Common myeloid progenitor, CD34-positive (primary cell): ENCODE results near the gene PIEZO1.

Experiments used
- CTCF ChIA-PET: fragments of 350-600 bp; sonication (Branson Sonifier 250); formaldehyde crosslinking; loops from one replicate; lab custom pipeline; 2021; ENCODE audit warnings: antibody characterized with exemption; lab: Charles Lee
- POLR2A ChIA-PET: fragments of 350-600 bp; sonication (Branson Sonifier 250); formaldehyde crosslinking; loops from one replicate; lab custom pipeline; 2021; ENCODE audit warnings: antibody characterized with exemption; lab: Charles Lee
- DNase-seq, 3 donors: peaks; one replicate each; pipeline versions ENCODE4 v3.0.0 to v3.0.0-alpha.2; 2013
- H3K27ac ChIP-seq, 2 experiments: 1 replicate in 1 of 2; 2 replicates in 1 of 2; pipeline ENCODE4 v1.7.0; 2013; ENCODE audit warnings: inconsistent platforms in 2 of 2, low read length in 2 of 2, mild to moderate bottlenecking in 2 of 2, low read depth in 1 of 2, moderate library complexity in 1 of 2; ENCODE audit not compliant: severe bottlenecking in 2 of 2, insufficient read depth in 1 of 2, poor library complexity in 1 of 2
- H3K27me3 ChIP-seq, 5 experiments: replicated peaks in 2 of 5; 1 replicate in 3 of 5; 2 replicates in 2 of 5; pipeline versions ENCODE4 v1.6.1 to v1.7.0; 2013; ENCODE audit warnings: low read length in 4 of 5, mild to moderate bottlenecking in 2 of 5, moderate library complexity in 2 of 5, inconsistent platforms in 1 of 5; ENCODE audit not compliant: insufficient read depth in 5 of 5, control insufficient read depth in 4 of 5
- H3K36me3 ChIP-seq, 4 experiments: 1 replicate in 2 of 4; 2 replicates in 2 of 4; pipeline versions ENCODE4 v1.6.1 to v1.7.0; 2013; ENCODE audit warnings: low read length in 3 of 4, control low read depth in 1 of 4, mild to moderate bottlenecking in 1 of 4; ENCODE audit not compliant: control insufficient read depth in 4 of 4, insufficient read depth in 4 of 4
- H3K4me1 ChIP-seq, 4 experiments: 1 replicate in 3 of 4; 2 replicates in 1 of 4; pipeline versions ENCODE4 v1.6.1 to v1.7.1; 2013; ENCODE audit warnings: low read length in 3 of 4, mild to moderate bottlenecking in 3 of 4, control low read depth in 1 of 4, inconsistent platforms in 1 of 4, moderate library complexity in 1 of 4; ENCODE audit not compliant: control insufficient read depth in 4 of 4, insufficient read depth in 4 of 4; ENCODE audit errors: control extremely low read depth in 1 of 4
- H3K4me3 ChIP-seq, 7 experiments: 1 replicate in 4 of 7; 2 replicates in 3 of 7; pipeline versions ENCODE4 v1.5.1 to v1.7.0; 2013; ENCODE audit warnings: mild to moderate bottlenecking in 7 of 7, low read length in 6 of 7, moderate library complexity in 6 of 7, inconsistent platforms in 2 of 7, low read depth in 2 of 7, control low read depth in 1 of 7; ENCODE audit not compliant: insufficient read depth in 4 of 7, control insufficient read depth in 1 of 7; ENCODE audit errors: extremely low read depth in 1 of 7
- H3K9me3 ChIP-seq, 5 experiments: 1 replicate in 4 of 5; 2 replicates in 1 of 5; pipeline versions ENCODE4 v1.6.1 to v1.7.1; 2013; ENCODE audit warnings: low read length in 4 of 5, mild to moderate bottlenecking in 2 of 5, inconsistent platforms in 1 of 5, low read depth in 1 of 5, moderate library complexity in 1 of 5; ENCODE audit not compliant: control insufficient read depth in 4 of 5, insufficient read depth in 2 of 5; ENCODE audit errors: control extremely low read depth in 1 of 5
- WGBS: methylation state at CpG from one replicate; pipeline ENCODE4 v1.1.5; 2013; ENCODE audit not compliant: insufficient coverage; 5-methylcytosine and 5-hydroxymethylcytosine counted together

The PIEZO1 gene

GRCh38 chr16:88691924-88692560 lies 93.0 kb downstream of the PIEZO1 start:
- Histone ChIP-seq H3K27ac (no peak overlapping the region), H3K9me3 (no peaks in the 10 kb centered on the region), H3K4me1 (peaks cover 2 to 56% (median 39%) of the 10 kb centered on the region in 4 experiments), H3K27me3 (no peaks in the 10 kb centered on the region), H3K36me3 (peaks cover 0 to 25% (median 14%) of the 10 kb centered on the region in 4 experiments), H3K4me3 (peak overlapping the region in 4 of 7 experiments; percentile 1 to 57 (median 20))
- ChIA-PET CTCF (interaction anchor here (1.6 kb wide), 1 partner anchor 10 kb away, joined by 5 read pairs; no protein-coding TSS in a partner anchor), POLR2A (interaction anchor here (0.9 to 2.2 kb wide), 4 partner anchors 9 to 38 kb away, joined by 3 to 15 read pairs (median 8); partner anchors contain the start of genes CTU2 and RNF166)
- 14% methylated on average over 25 of the region's 26 CpGs for WGBS
- peak; percentile 60 to 96 (median 92) for DNase-seq

- POLR2A ChIA-PET = interaction anchor here (0.9 to 2.2 kb wide), 4 partner anchors 10 to 38 kb away, joined by 3 to 15 read pairs (median 8); partner anchors contain the start of genes CTU2 and RNF166
- CTCF ChIA-PET = interaction anchor here (1.6 kb wide), 1 partner anchor 11 kb away, joined by 5 read pairs; no protein-coding TSS in a partner anchor
- H3K27me3 ChIP-seq = no peaks in the 10 kb centered on the region
- H3K36me3 ChIP-seq = peaks cover 0 to 17% (median 9%) of the 10 kb centered on the region in 4 experiments
- 89% methylated on average over 33 of the region's 33 CpGs for WGBS
- H3K27ac ChIP-seq = no peak overlapping the region
- no peak overlapping the region for H3K4me3 ChIP-seq
- peaks cover 2 to 62% (median 45%) of the 10 kb centered on the region in 4 experiments for H3K4me1 ChIP-seq
- H3K9me3 ChIP-seq = no peaks in the 10 kb centered on the region
- DNase-seq = no peak
These were observed 93.7 kb downstream of the PIEZO1 start for GRCh38 chr16:88691129-88691813.

- H3K36me3 ChIP-seq = peaks cover 0 to 10% (median 5%) of the 10 kb centered on the region in 4 experiments
- no peak overlapping the region for H3K27ac ChIP-seq
- H3K4me1 ChIP-seq = peaks cover 2 to 69% (median 50%) of the 10 kb centered on the region in 4 experiments
- no peak overlapping the region for H3K4me3 ChIP-seq
- 86% methylated on average over 19 of the region's 21 CpGs for WGBS
- no peaks in the 10 kb centered on the region for H3K9me3 ChIP-seq
- DNase-seq = no peak
- ChIA-PET POLR2A (interaction anchor here (1.8 to 2.2 kb wide), 2 partner anchors 11 to 13 kb away, joined by 9 to 15 read pairs; no protein-coding TSS in a partner anchor), CTCF (no interaction called here)
- H3K27me3 ChIP-seq = no peaks in the 10 kb centered on the region
These were observed 94.5 kb downstream of the PIEZO1 start for GRCh38 chr16:88690341-88691128.

GRCh38 chr16:88688013-88688778 lies 96.8 kb downstream of the PIEZO1 start:
- 51% methylated on average over 28 of the region's 28 CpGs for WGBS
- Histone ChIP-seq H3K4me3 (no peak overlapping the region), H3K9me3 (no peaks in the 10 kb centered on the region), H3K4me1 (peaks cover 2 to 71% (median 47%) of the 10 kb centered on the region in 4 experiments), H3K27me3 (no peaks in the 10 kb centered on the region), H3K36me3 (no peaks in the 10 kb centered on the region), H3K27ac (no peak overlapping the region)
- CTCF ChIA-PET = interaction anchor here (3.2 to 3.3 kb wide), 2 partner anchors 13 to 16 kb away, joined by 11 to 24 read pairs; no protein-coding TSS in a partner anchor
- POLR2A ChIA-PET = interaction anchor here (1.2 kb wide), 1 partner anchor 14 kb away, joined by 4 read pairs; no protein-coding TSS in a partner anchor
- DNase-seq = peak in 2 of 3 donors; percentile 26 to 48

GRCh38 chr16:88687676-88688012 lies 97.4 kb downstream of the PIEZO1 start:
- H3K27me3 ChIP-seq = no peaks in the 10 kb centered on the region
- H3K27ac ChIP-seq = no peak overlapping the region
- DNase-seq = no peak
- ChIA-PET POLR2A (interaction anchor here (1.2 to 1.4 kb wide), 2 partner anchors 13 to 15 kb away, joined by 4 to 5 read pairs; no protein-coding TSS in a partner anchor), CTCF (interaction anchor here (3.2 to 3.3 kb wide), 2 partner anchors 13 to 17 kb away, joined by 11 to 24 read pairs; no protein-coding TSS in a partner anchor)
- H3K9me3 ChIP-seq = no peaks in the 10 kb centered on the region
- peaks cover 2 to 65% (median 42%) of the 10 kb centered on the region in 4 experiments for H3K4me1 ChIP-seq
- WGBS = 94% methylated on average over 2 of the region's 3 CpGs
- no peaks in the 10 kb centered on the region for H3K36me3 ChIP-seq
- H3K4me3 ChIP-seq = no peak overlapping the region

GRCh38 chr16:88687254-88687576 lies 97.8 kb downstream of the PIEZO1 start:
- no peak for DNase-seq
- no peak overlapping the region for H3K4me3 ChIP-seq
- H3K27me3 ChIP-seq = no peaks in the 10 kb centered on the region
- ChIA-PET CTCF (interaction anchor here (3.2 to 3.3 kb wide), 2 partner anchors 14 to 17 kb away, joined by 11 to 24 read pairs; no protein-coding TSS in a partner anchor), POLR2A (interaction anchor here (1.0 to 1.4 kb wide), 3 partner anchors 13 to 18 kb away, joined by 3 to 5 read pairs (median 4); no protein-coding TSS in a partner anchor)
- no peak overlapping the region for H3K27ac ChIP-seq
- no peaks in the 10 kb centered on the region for H3K9me3 ChIP-seq
- WGBS = 81% methylated on average over 3 of the region's 10 CpGs
- H3K36me3 ChIP-seq = no peaks in the 10 kb centered on the region
- peaks cover 4 to 64% (median 40%) of the 10 kb centered on the region in 4 experiments for H3K4me1 ChIP-seq
